ENCODE measurements around the gene TRIM47.
A peak's percentile ranks its signal among the peaks of the same experiment; 100 is the strongest.
"Not testable (repeated sequence)": the region's sequence is repeated elsewhere in the genome, so short reads cannot be mapped to it uniquely, and the experiment has no call there.

The TRIM47 gene

DNA sequence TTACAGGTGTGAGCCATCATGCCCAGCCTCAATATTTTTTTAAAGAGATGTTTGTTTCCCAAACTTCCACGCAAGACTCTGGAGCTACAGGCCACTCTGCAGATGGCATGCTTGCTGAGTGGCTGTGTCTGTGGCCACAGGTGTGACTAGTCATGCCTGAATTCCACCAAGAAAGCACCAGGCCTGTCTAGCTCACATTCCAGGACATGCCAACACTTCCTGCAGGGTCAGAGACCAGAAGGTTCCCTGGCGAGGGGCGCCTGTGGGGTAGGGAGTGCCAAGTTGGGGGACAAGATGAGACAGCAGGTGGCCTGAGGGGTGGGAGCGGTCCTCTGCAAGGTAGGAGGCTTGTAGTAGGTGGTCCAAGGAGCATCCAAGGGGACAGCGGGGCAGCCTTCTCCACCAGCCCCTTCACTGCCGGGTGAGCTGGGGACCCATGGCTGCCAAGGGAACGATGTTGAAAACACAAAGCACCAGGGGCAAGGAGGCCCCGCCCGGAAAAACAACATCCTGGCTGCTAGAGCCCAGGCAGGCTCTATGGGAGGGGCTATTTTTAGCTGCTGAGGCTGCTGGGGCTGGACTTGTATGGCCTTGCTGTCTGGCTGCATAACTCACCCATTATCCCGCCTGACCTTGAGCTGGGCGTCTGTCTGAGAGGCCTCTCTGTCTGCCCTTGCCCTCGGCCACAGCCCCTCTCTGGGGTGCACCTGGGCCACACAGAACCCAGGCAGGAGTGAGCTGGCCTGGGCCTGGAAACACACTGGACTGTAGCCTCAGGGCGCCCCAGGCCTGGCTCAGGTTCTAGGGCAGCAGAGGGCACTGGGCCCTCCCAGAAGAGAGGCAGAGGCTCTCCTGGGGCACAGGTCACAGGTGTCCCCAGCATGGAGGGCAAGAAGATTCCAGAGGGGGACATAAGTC lies 5.7 kb downstream of the TRIM47 start:
- no peak overlapping the region for H3K4me3 ChIP-seq (ENCODE audit: low read depth, low read length)

- not testable (repeated sequence) for H3K4me3 ChIP-seq (ENCODE audit: low read depth, low read length)
These were observed 8.2 kb downstream of the TRIM47 start for GRCh38 chr17:75870228-75870627.

GRCh38 chr17:75869282-75870141 lies 8.9 kb downstream of the TRIM47 start:
- H3K4me3 ChIP-seq (ENCODE audit: low read depth, low read length), result no peak overlapping the region

- H3K4me3 ChIP-seq (ENCODE audit: low read depth, low read length), result not testable (repeated sequence)
These were observed 9.6 kb downstream of the TRIM47 start for GRCh38 chr17:75868730-75869281.

DNA sequence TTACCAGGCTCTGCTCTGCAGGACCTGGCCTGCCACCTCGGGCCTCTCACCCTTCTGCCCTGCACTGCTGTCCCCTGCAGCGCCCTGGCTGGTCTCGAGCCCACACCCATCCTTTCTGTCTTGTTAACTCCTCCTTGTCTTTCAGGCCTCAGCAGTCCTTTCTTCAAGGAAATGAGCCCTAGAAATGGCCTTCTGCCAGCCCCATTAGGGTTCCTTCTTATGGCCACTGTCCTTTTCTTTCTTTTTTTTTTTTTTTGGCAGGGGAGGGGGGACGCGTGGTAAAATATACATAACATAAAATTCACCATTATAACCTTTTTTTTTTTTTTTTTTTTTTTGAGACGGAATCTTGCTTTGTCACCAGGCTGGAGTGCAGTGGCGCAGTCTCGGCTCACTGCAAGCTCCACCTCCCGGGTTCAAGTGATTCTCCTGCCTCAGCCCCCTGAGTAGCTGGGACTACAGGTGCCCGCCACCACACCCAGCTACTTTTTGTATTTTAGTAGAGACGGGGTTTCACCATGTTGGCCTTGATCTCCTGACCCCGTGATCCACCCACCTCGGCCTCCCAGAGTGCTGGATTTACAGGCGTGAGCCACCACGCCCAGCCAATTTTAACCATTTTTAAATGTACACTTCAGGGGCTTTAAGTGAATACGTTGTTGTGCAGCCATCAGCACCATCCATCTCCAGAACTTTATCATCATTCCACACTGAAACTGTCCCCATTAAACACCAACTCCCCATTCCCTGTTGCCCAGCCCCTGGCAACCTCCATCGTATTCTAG lies 12.8 kb downstream of the TRIM47 start:
- H3K4me3 ChIP-seq (ENCODE audit: low read depth, low read length), result not testable (repeated sequence)

DNA sequence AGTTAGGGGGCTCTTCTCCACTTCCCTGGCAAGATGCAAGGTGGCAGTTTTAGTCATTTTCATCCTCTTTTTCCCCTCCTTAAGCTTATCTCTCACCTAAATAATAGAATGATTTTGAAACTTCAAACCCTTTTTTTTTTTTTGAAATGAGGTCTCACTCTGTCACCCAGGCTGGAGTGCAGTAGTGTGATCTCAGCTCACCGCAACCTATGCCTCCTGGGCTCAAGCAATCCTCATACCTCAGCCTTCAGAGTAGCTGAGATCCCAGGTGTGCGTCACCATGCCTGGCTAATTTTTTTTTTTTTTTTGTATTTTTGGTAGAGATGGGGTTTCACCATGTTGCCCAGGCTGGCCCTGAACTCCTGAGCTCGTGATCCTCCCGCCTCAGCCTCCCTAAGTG lies 13.5 kb downstream of the TRIM47 start:
- H3K4me3 ChIP-seq (ENCODE audit: low read depth, low read length), result not testable (repeated sequence)

GRCh38 chr17:75864448-75864871 lies 13.9 kb downstream of the TRIM47 start:
- H3K4me3 ChIP-seq (ENCODE audit: low read depth, low read length), result no peak overlapping the region

GRCh38 chr17:75861927-75862317 lies 16.5 kb downstream of the TRIM47 start:
- no peak overlapping the region for H3K4me3 ChIP-seq (ENCODE audit: low read depth, low read length)

- not testable (repeated sequence) for H3K4me3 ChIP-seq (ENCODE audit: low read depth, low read length)
These were observed 19.0 kb downstream of the TRIM47 start for GRCh38 chr17:75859358-75859757.

DNA sequence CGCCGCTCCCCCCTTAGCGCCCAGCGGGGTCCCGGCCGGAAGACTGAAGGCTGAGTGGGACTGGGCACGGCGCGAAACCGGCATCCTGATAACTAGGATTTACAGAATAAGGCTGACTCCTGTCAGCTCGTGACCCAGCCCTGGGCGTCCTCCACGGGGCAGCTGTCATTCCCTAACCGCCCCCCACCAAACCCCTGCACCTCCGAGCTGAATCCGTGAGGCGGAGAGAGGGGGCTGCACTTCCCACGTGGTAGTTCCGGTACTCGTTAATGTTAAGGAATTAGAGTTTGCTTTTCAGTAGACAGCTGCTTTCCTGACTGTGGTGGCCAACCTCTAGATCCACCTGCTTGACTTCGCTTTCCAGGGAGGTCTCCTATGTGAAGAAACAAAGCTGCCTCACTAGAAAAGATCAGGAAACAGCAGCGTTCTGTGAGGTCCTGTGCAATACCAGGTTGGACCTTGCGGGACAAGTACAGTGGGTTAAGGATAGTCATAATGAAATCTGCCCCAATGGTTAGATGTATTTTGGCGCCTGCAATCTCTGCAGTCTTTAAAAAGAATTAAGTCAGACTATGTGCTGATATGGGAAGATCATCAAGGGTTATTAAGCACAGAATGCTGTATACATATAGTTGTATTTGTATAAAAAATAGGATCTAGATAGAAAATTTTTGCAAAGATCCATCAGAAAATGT lies 22.2 kb downstream of the TRIM47 start:
- H3K4me3 ChIP-seq (ENCODE audit: low read depth, low read length), result peak overlapping the region; percentile 72

DNA sequence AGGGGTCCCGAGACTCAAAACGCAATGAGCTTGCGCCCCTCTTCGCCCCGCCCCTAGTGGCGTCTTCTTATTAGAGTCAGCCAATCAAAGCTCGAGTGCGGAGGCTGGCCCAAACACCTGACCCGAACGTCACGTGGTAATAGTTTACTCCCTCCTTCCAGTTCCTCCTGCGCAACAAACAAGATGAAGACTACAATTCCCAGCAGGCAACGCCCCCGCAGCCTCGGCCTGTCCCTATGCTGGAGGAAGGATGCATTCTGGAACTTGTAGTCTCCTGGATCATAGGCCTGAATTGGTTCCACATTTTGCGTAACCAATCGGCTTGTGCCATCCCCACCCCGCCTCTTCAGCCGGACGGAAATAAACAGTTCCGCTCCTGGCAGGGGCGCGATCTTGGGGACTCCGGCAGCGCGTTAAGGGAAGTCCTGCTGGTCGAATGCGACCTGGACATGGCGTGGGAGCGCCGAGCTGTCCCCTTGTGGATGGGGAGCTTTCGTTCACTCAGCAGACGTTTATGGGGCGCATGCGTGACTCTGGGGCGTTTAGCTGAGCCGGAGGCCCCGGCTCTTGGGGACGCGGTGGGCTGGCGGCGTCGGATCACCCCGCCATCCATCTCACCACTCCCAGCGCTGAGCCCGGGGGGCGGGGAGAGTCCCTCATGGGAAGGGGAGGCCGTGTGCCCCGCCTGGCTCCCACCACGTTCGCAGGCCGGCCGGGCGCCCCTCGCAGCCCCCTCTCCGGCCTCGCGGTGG lies 22.9 kb downstream of the TRIM47 start, which contains the start of gene WBP2:
Gene WBP2 (minus strand): TSS at position 26 of the 752 bp plus-strand sequence. CDS start 38 bp downstream, outside the sequence.
- peak within 1 kb of the TSS; percentile 72 for H3K4me3 ChIP-seq (ENCODE audit: low read depth, low read length)

GRCh38 chr17:75854881-75855309 lies 23.5 kb downstream of the TRIM47 start:
- H3K4me3 ChIP-seq (ENCODE audit: low read depth, low read length), result peak overlapping the region; percentile 55

- H3K4me3 ChIP-seq (ENCODE audit: low read depth, low read length), result peak overlapping the region; percentile 47
These were observed 24.2 kb downstream of the TRIM47 start for GRCh38 chr17:75854101-75854748.

- H3K4me3 ChIP-seq (ENCODE audit: low read depth, low read length), result no peak overlapping the region
These were observed 24.9 kb downstream of the TRIM47 start for GRCh38 chr17:75853433-75853832.

DNA sequence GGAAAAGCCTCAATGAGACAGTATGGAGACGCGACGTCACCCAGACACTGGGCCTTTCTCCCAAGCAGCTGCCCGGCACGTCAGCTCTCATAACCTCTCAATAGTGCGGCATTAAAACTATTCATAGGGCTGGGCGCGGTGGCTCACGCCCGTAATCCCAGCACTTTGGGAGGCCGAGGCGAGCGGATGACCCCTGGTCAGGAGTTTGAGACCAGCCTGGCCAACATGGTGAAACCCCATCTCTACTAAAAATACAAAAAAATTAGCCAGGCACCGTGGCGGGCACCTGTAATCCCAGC lies 26.7 kb downstream of the TRIM47 start:
- not testable (repeated sequence) for H3K4me3 ChIP-seq (ENCODE audit: low read depth, low read length)

DNA sequence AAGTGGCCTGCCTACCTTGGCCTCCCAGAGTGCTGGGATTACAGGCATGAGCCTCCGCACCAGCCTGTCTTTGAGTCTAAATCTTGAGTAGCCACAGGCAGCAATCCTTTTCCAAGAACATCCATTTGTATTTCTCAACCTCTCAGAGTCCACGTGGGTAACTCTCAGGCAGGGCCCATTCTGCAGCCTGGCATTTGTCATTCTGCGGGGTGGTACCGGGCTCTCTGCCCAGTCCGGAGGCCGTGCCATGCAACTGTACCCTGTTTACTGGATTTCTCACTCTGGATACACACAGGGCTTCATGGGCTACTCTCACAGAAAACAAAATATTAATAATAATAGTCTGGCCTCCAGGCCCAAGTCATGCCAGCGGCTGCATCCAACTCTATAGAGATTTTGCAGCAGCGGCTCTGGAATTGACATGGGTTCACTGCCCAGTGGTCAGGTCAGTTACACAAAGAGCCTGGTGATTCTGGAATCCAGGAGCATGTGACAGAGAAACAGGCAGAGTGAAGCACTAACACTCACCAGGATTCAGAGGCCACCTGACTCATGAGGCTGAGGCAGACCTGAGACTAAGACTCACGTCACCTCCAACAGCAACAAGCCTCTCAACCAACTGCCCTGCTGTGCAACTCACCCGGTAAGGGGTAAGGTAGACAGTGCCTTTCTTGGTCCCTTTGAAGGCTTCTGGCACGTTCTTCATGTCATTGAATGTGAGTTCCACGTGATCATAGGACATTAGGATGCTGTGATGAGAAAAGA lies 27.3 kb downstream of the TRIM47 start:
- H3K4me3 ChIP-seq (ENCODE audit: low read depth, low read length), result no peak overlapping the region

DNA sequence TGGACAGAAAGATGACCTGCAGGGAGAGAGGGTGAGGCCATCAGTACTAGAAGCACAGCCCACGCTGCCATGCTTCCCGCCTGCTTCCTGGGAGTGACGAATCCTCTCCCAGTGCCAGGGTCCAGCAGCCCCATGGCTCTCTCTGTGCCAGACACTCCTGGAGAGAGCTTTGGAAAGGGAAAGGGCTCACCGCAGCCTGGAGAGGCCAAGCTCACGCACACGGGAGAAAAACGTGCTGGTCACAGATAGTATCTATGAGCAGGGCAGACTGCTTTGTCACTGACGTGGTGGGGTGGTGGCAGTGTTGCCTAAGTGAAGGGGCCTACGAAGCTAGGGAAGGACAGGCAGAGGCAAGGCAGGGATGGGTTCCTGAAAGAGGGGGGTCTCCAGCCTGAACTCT lies 28.7 kb downstream of the TRIM47 start:
- H3K4me3 ChIP-seq (ENCODE audit: low read depth, low read length), result no peak overlapping the region

DNA sequence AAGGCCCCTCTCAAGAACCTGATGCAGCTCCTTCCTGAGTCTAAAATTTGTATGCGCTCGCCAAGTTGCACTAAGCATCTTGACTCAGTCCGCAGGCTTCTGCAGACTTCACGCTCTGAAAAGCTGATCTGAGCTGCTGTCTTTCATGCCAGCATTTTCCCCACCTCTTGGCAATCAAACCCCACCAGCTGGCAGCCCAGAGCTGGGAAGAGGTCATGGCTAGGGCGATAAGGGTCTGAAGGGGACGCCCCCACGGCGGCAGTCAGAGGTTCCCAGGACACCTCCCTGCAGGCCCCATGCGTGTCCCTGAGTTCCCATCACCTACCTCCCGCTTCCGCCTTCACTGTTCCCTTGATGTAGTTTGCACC lies 29.1 kb downstream of the TRIM47 start:
- H3K4me3 ChIP-seq (ENCODE audit: low read depth, low read length), result no peak overlapping the region
